Sigmoid colon (tissue), 3 donors: ENCODE data around the gene DDX27.

Source experiments
- POLR2A ChIP-seq, 2 donors: fragments of 450-650 bp; IDR thresholded peaks; one replicate each; pipeline ENCODE4 v1.6.1; 2016; ENCODE audit warnings: antibody characterized with exemption in 2 of 2, mild to moderate bottlenecking in 2 of 2, moderate library complexity in 2 of 2
- TF ChIP-seq, protein P1 (sequence below), 4 experiments: fragments of 450-650 bp in 3 of 4; fragments of 200-600 bp in 1 of 4; IDR thresholded peaks; one replicate each; pipeline ENCODE4 v1.5.1; 2016 to 2019; ENCODE audit warnings: antibody characterized with exemption in 4 of 4, mild to moderate bottlenecking in 3 of 4, moderate library complexity in 2 of 4

DNA sequence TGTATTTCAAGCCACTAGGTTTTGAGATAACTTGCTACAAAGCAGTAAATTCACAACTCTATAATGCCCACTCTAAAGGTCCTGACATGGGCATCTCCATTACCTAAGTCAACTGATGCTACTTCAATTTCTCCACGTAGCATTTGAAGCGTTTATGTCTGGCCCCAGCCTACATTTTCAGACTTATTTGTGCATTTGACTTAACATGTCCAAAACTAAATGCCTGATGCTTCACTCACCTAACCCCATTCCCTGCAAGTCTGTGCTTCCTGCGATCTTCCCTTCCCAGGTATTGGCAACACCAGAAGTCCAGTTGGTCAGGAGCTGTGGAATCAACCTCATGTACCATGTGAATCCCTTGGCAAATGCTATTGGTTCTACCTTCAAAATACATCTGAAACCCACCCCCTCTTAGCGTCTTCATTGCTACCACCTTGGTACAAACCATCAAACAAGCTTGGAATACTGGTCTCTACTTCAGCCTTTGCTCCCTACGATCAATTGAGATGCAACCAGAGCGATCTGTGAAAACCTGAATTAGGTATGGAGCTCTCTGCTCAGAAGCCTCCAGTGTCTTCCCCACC, 71.5 kb downstream of the DDX27 start:
- TF ChIP-seq, protein P1, sequence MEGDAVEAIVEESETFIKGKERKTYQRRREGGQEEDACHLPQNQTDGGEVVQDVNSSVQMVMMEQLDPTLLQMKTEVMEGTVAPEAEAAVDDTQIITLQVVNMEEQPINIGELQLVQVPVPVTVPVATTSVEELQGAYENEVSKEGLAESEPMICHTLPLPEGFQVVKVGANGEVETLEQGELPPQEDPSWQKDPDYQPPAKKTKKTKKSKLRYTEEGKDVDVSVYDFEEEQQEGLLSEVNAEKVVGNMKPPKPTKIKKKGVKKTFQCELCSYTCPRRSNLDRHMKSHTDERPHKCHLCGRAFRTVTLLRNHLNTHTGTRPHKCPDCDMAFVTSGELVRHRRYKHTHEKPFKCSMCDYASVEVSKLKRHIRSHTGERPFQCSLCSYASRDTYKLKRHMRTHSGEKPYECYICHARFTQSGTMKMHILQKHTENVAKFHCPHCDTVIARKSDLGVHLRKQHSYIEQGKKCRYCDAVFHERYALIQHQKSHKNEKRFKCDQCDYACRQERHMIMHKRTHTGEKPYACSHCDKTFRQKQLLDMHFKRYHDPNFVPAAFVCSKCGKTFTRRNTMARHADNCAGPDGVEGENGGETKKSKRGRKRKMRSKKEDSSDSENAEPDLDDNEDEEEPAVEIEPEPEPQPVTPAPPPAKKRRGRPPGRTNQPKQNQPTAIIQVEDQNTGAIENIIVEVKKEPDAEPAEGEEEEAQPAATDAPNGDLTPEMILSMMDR (IDR thresholded peaks at IDR 0.05), result no peak
- TF ChIP-seq POLR2A (IDR thresholded peaks at IDR 0.05), result no peak
